Measurements from ENCODE around the gene IFNG-AS1.

The IFNG-AS1 gene

DNA sequence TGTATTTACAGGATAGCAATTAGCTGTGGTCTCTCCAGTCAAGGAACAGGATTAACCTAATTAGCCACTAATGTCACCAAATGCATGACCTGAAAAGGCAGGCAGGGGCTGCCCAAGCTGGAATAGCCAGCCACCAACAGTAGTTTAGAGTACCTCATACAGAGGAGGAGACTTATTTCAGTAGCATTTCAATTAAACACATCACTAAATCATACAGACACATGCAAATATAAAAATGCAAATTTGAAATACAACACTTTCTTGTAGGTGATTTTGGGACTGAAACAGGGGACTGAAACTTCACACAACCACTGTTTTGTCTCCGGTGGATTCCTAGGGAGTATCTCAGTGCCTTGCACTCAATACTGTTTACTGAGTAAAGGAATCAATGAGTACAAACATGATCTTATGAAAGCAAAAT lies 636 bp upstream of the IFNG-AS1 start:
- TF ChIP-seq, protein P1, sequence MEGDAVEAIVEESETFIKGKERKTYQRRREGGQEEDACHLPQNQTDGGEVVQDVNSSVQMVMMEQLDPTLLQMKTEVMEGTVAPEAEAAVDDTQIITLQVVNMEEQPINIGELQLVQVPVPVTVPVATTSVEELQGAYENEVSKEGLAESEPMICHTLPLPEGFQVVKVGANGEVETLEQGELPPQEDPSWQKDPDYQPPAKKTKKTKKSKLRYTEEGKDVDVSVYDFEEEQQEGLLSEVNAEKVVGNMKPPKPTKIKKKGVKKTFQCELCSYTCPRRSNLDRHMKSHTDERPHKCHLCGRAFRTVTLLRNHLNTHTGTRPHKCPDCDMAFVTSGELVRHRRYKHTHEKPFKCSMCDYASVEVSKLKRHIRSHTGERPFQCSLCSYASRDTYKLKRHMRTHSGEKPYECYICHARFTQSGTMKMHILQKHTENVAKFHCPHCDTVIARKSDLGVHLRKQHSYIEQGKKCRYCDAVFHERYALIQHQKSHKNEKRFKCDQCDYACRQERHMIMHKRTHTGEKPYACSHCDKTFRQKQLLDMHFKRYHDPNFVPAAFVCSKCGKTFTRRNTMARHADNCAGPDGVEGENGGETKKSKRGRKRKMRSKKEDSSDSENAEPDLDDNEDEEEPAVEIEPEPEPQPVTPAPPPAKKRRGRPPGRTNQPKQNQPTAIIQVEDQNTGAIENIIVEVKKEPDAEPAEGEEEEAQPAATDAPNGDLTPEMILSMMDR (IDR thresholded peaks at IDR 0.05; ENCODE audit: low read depth, low read length, missing control alignments), result no peak
- DNase-seq (ENCODE audit: extremely low read depth, low read depth), result no peak
- H3K4me3 ChIP-seq (replicated peaks; ENCODE audit: low read depth, low read length), result no peak overlapping the region

DNA sequence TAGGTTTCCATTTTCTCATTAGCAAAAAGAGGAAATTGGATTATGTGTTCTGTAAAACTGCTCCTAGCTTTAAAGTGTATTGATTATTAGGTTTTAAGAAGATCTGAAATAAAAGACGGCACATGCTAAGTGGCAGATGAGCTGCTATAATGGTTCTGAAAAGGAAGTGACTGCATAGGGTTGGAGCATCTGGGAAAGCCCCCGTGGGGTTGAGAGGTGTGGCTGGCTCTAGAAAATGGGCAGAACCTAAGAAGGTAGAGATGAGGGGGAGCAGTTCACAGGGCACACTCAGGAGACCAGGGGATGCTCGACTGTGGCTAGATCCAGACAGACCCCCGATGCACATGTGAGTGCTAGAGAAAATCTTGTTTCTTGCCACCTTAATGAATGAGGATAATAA lies 1.9 kb downstream of the IFNG-AS1 start:
- no peak for DNase-seq (ENCODE audit: extremely low read depth, low read depth)
- no peak overlapping the region for H3K4me3 ChIP-seq (replicated peaks; ENCODE audit: low read depth, low read length)
- TF ChIP-seq, protein P1 (IDR thresholded peaks at IDR 0.05; ENCODE audit: low read depth, low read length, missing control alignments), result no peak

DNA sequence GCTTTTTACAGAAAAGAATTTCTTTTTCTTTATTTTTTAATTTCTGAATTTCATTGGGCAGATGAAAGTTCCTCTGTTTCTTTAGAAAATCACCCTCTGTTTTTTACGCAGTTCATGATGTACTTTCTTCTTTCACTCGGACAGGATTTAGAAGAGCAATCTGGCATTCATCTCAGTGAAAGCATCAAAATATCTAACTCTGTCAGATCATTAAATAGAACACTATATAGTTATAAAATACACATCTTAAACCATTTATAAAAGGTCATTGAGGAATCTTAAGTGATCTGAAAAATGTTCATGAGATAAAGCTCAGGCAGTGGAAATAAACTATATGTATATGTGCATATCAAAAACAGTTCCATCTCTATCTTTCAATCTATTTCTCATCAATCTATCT lies 3.9 kb downstream of the IFNG-AS1 start:
- TF ChIP-seq, protein P1 (IDR thresholded peaks at IDR 0.05; ENCODE audit: low read depth, low read length, missing control alignments), result no peak
- no peak overlapping the region for H3K4me3 ChIP-seq (replicated peaks; ENCODE audit: low read depth, low read length)

DNA sequence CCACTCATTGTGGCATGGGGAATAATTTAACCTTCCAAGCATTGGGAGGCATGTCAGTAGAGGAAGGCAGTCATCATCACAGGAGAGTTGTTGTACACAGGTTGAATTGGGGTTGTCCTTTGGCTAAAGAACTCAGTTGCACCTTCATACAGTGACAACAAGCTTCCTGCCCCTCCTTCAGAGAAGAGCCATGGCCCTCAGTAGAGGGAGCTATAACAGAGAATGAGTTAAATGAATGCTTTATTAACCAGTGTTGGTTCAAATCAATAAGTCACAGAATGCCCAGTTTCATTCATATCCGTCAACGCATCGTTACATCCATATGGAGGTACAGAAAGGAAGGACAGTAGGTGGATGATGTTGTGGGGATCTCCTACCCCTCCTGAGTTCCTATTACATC lies 4.8 kb downstream of the IFNG-AS1 start:
- no peak overlapping the region for H3K4me3 ChIP-seq (replicated peaks; ENCODE audit: low read depth, low read length)
- TF ChIP-seq, protein P1 (IDR thresholded peaks at IDR 0.05; ENCODE audit: low read depth, low read length, missing control alignments), result no peak
- no peak for DNase-seq (ENCODE audit: extremely low read depth, low read depth)

More for the DNA sequence above, 3.9 kb downstream of the IFNG-AS1 start:
- DNase-seq (ENCODE audit: extremely low read depth, low read depth), result no peak

DNA sequence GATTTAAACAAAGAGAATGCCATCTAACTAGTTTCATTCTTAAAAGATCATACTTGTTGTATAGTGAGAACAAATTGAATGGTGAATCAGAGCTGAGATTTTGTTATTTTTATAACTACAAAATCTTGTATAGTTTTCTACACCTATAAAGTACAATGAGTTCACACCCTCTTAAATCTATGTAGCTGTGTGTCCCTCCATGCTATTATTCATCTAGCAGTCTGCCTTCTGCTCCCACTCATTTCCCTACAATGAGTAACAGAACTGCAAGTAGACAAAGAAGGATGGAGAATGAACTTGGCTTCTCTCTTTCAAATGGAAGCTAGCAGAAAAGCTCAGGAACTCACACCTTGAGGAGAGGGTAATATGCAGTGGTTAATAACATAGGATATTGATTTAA lies 7.1 kb downstream of the IFNG-AS1 start:
- TF ChIP-seq, protein P1 (IDR thresholded peaks at IDR 0.05; ENCODE audit: low read depth, low read length, missing control alignments), result no peak
- DNase-seq (ENCODE audit: extremely low read depth, low read depth), result no peak
- H3K4me3 ChIP-seq (replicated peaks; ENCODE audit: low read depth, low read length), result no peak overlapping the region

DNA sequence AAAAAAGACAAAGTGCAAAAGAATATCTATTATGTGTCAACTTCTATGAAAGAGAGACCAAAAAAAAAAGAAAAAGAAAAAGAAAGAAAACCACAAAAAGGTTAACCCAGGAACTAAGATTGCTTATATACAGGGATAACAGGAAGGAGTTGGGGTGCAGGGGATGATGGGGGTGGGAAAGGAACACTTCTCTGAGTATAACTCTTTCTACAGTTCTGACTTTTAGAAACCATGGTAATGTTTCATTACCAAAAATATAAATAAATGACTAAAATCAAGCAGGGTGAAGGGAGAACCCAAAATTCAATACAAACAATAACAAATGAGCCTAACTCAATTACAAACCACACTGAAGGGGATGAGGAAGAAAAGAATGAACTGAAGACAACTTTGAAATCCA lies 9.1 kb downstream of the IFNG-AS1 start:
- H3K4me3 ChIP-seq (replicated peaks; ENCODE audit: low read depth, low read length), result no peak overlapping the region
- DNase-seq (ENCODE audit: extremely low read depth, low read depth), result no peak
- TF ChIP-seq, protein P1 (IDR thresholded peaks at IDR 0.05; ENCODE audit: low read depth, low read length, missing control alignments), result no peak

DNA sequence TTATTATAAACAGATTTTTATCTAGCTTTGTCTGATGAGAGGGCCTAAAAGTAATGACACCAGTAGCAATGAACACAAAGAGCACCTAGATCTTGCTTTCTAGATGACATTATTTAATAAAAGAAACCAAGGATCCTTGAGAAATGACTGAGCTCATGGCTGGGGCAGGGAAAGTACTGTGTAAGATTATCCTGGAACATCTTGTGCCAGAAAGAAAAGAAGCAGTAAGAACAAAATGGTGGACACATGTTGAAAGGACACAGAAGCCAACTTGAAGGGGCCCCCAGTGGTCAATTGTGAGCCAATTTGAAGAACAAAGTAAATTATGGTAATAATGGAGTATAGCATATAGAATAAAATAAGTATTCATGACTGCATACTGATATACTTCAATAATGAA lies 10.0 kb downstream of the IFNG-AS1 start:
- no peak for DNase-seq (ENCODE audit: extremely low read depth, low read depth)
- TF ChIP-seq, protein P1 (IDR thresholded peaks at IDR 0.05; ENCODE audit: low read depth, low read length, missing control alignments), result no peak
- no peak overlapping the region for H3K4me3 ChIP-seq (replicated peaks; ENCODE audit: low read depth, low read length)

Measured in HFF-Myc (cell line).